ENCODE results near the gene PTPRN2.

DNA sequence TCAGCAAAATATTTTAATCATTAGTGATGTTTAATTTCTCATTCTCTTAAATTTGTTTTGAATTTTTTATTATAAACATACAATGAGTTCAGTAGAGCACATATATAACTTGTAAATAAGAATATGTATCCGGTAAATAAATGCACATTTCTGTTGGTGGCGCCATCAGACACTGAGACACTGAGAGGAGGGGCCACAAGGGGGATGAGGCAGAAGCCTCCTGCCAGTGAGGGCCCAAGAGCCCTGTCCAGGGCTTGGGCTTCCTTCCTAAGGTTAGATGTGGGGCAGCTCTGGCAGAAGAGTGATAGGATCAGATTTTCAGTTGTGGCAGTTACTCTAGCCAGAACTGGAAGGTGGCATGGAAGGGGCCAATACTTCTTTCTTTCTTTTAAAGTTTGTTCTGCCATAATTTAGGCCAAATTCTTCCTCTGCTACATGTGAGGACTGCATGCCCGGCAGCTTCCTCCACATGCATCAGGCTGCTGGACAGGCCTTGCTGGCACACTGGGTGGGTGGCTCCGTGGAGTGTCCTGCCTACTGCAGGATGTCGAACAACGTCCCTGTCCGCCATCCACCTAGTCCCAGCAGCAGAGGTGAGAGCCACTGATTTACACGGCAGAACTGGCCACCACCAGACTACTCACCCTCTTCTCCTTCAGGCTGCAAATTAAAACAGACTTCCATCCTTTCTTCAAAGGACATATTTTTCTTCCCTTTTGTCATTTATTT lies 13.2 kb downstream of the PTPRN2 start:
- no peak for TF ChIP-seq JUN (IDR thresholded peaks at IDR 0.05; ENCODE audit: borderline replicate concordance, insufficient read depth, insufficient read length, low read depth)
- TF ChIP-seq, protein P1, sequence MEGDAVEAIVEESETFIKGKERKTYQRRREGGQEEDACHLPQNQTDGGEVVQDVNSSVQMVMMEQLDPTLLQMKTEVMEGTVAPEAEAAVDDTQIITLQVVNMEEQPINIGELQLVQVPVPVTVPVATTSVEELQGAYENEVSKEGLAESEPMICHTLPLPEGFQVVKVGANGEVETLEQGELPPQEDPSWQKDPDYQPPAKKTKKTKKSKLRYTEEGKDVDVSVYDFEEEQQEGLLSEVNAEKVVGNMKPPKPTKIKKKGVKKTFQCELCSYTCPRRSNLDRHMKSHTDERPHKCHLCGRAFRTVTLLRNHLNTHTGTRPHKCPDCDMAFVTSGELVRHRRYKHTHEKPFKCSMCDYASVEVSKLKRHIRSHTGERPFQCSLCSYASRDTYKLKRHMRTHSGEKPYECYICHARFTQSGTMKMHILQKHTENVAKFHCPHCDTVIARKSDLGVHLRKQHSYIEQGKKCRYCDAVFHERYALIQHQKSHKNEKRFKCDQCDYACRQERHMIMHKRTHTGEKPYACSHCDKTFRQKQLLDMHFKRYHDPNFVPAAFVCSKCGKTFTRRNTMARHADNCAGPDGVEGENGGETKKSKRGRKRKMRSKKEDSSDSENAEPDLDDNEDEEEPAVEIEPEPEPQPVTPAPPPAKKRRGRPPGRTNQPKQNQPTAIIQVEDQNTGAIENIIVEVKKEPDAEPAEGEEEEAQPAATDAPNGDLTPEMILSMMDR (IDR thresholded peaks at IDR 0.05; ENCODE audit: extremely low read depth in 1 of 2, insufficient read depth in 1 of 2, low read depth in 1 of 2, low read length in 2 of 2) = no peak
- TF ChIP-seq EZH2 (IDR thresholded peaks at IDR 0.05; ENCODE audit: borderline replicate concordance, low read depth, low read length, severe bottlenecking) = no peak
- TF ChIP-seq MYC (IDR thresholded peaks at IDR 0.05; ENCODE audit: low read depth, low read length) = no peak
- TF ChIP-seq POLR2A (IDR thresholded peaks at IDR 0.05; ENCODE audit: low read depth, low read length) = no peak
- no peak for TF ChIP-seq POLR2AphosphoS5 (IDR thresholded peaks at IDR 0.05; ENCODE audit: insufficient read depth, low read depth, low read length)
- TF ChIP-seq, protein P2, sequence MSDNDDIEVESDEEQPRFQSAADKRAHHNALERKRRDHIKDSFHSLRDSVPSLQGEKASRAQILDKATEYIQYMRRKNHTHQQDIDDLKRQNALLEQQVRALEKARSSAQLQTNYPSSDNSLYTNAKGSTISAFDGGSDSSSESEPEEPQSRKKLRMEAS (IDR thresholded peaks at IDR 0.05; ENCODE audit: insufficient read depth, insufficient read length) = no peak
- no peak for TF ChIP-seq GATA2 (IDR thresholded peaks at IDR 0.05; ENCODE audit: insufficient read depth, insufficient read length, low read depth, low read length)

Measured in endothelial cell of umbilical vein (primary cell).